Transverse colon (tissue), 4 donors: Measurements from ENCODE around the gene TCF19. TPM values are rescaled to one million over a fixed set of nuclear protein-coding genes. Genes with fewer than 3 reads are reported as not detected.
"Not testable (repeated sequence)": the region's sequence is repeated elsewhere in the genome, so short reads cannot be mapped to it uniquely, and the experiment has no call there.

Experiments
- DNase-seq: peaks from one replicate; pipeline ENCODE4 v3.0.0-alpha.2; 2019
- H3K27ac ChIP-seq, 4 donors: fragments of 200-600 bp; sonication (generic); 2 replicates each; pipeline ENCODE4 v1.5.1; 2016 to 2018; ENCODE audit warnings: inconsistent platforms in 4 of 4
- H3K27me3 ChIP-seq: fragments of 200-600 bp; sonication (generic); 2 replicates; pipeline ENCODE4 v1.5.1; 2017; ENCODE audit warnings: inconsistent platforms
- H3K36me3 ChIP-seq, 4 donors: fragments of 200-600 bp; sonication (generic); 2 replicates each; pipeline ENCODE4 v1.5.1; 2017 to 2019; ENCODE audit warnings: inconsistent platforms in 4 of 4
- H3K4me1 ChIP-seq, 4 donors: fragments of 200-600 bp; sonication (generic); 2 replicates each; pipeline ENCODE4 v1.5.1; 2017 to 2020; ENCODE audit warnings: inconsistent platforms in 4 of 4
- H3K4me3 ChIP-seq, 4 donors: fragments of 200-600 bp; sonication (generic); 1 replicate in 1 of 4; 2 replicates in 3 of 4; pipeline versions ENCODE4 v1.5.1 to v1.6.1; 2017 to 2019; ENCODE audit warnings: inconsistent platforms in 4 of 4
- H3K9me3 ChIP-seq, 2 donors: fragments of 200-600 bp; sonication (generic); 2 replicates each; pipeline ENCODE4 v1.5.1; 2017 to 2019; ENCODE audit warnings: inconsistent platforms in 2 of 2
- EP300 ChIP-seq: sonication (generic); formaldehyde crosslinking; IDR thresholded peaks from one replicate; pipeline ENCODE4 v1.6.1; 2017; ENCODE audit warnings: antibody characterized with exemption, low read depth
- POLR2A ChIP-seq: fragments of 450-650 bp; IDR thresholded peaks from one replicate; pipeline ENCODE4 v1.6.1; 2016; ENCODE audit warnings: antibody characterized with exemption, mild to moderate bottlenecking, moderate library complexity
- POLR2AphosphoS5 ChIP-seq, 3 donors: sonication (generic); formaldehyde crosslinking; IDR thresholded peaks; one replicate each; pipeline ENCODE4 v1.6.1; 2016; ENCODE audit warnings: antibody characterized with exemption in 3 of 3
- WGBS, 2 donors: methylation state at CpG; one replicate each; pipeline ENCODE4 v1.1.5; 2018; ENCODE audit warnings: low coverage in 1 of 2; 5-methylcytosine and 5-hydroxymethylcytosine counted together
- in situ Hi-C, 4 donors: fragments of 200-750 bp; cut with MboI; loops; one replicate each; pipeline versions ENCODE4 v1.15.0 to v1.15.1; 2017; ENCODE audit warnings: low sequenced_read_pairs in 3 of 4, low pct_ligation_motif_present in 1 of 4, low pct_unique_long_range_greater_than_20kb in 1 of 4
- intact Hi-C: fragments of 100-400 bp; cut with DNase I; formaldehyde crosslinking; loops from one replicate; pipeline ENCODE4 v1.15.1; 2023; ENCODE audit warnings: low total_unique reads
- total RNA-seq, 4 donors: library from RNA; depleted of rRNA; stranded (reverse); fragments of >200 nt; gene quantifications; one replicate each; pipeline ENCODE4 v1.1.0, GENCODE V29; 2016
- TF ChIP-seq, protein P1 (sequence below), 5 experiments: fragments of 200-600 bp in 3 of 5; fragments of 450-650 bp in 2 of 5; sonication (generic) in 3 of 5; IDR thresholded peaks; 1 replicate in 2 of 5; 2 replicates in 3 of 5; pipeline ENCODE4 v1.5.1; 2016 to 2017; ENCODE audit warnings: antibody characterized with exemption in 5 of 5, inconsistent platforms in 3 of 5, mild to moderate bottlenecking in 2 of 5, moderate library complexity in 1 of 5

Gene TCF19
- total RNA-seq, 4 donors from 2014 or later = 1.6 to 5.2 (median 3.1) TPM

- TF ChIP-seq EP300 (no peak), POLR2A (no peak), POLR2AphosphoS5 (IDR thresholded peaks at IDR 0.05) (no peak)
- TF ChIP-seq, protein P1, sequence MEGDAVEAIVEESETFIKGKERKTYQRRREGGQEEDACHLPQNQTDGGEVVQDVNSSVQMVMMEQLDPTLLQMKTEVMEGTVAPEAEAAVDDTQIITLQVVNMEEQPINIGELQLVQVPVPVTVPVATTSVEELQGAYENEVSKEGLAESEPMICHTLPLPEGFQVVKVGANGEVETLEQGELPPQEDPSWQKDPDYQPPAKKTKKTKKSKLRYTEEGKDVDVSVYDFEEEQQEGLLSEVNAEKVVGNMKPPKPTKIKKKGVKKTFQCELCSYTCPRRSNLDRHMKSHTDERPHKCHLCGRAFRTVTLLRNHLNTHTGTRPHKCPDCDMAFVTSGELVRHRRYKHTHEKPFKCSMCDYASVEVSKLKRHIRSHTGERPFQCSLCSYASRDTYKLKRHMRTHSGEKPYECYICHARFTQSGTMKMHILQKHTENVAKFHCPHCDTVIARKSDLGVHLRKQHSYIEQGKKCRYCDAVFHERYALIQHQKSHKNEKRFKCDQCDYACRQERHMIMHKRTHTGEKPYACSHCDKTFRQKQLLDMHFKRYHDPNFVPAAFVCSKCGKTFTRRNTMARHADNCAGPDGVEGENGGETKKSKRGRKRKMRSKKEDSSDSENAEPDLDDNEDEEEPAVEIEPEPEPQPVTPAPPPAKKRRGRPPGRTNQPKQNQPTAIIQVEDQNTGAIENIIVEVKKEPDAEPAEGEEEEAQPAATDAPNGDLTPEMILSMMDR (IDR thresholded peaks at IDR 0.05) = no peak
- no peak overlapping the region for H3K4me3 ChIP-seq
- intact Hi-C loops (no loop called here), in situ Hi-C loops (no loop called here)
- no peaks in the 10 kb centered on the region for H3K9me3 ChIP-seq
- no peaks in the 10 kb centered on the region for H3K36me3 ChIP-seq
- H3K4me1 ChIP-seq = no peaks in the 10 kb centered on the region
- no peaks in the 10 kb centered on the region for H3K27me3 ChIP-seq
- no peak overlapping the region for H3K27ac ChIP-seq
- 72% methylated on average over 5 of the region's 5 CpGs; no CpG with 5 or more reads in 1 of the 2 donors for WGBS, 2 donors
- no peak for DNase-seq
Observed at GRCh38 chr6:31165986-31166385, 7.6 kb downstream of the TCF19 start.

DNA sequence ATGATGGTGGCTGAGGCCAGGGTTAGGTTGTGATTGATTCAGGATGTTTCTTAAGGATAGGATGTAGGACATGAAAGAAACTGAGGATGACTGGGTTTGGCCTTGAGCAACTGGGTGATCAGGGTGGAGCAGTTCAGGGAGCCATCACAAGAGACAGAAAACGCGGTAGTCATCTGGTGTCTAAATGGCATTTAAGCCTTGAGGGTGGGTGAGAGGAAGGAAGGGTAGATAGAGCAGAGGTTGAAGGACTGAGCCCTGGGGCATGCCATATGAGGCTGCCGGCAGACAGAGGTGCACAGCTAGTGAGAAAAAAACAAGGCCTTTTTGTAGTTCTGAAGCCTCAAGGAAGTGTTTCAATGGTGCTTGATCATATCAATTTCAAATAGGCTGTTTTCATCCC, 10.2 kb downstream of the TCF19 start:
- Histone ChIP-seq H3K9me3 (no peaks in the 10 kb centered on the region), H3K27me3 (no peaks in the 10 kb centered on the region), H3K36me3 (no peaks in the 10 kb centered on the region), H3K4me1 (no peaks in the 10 kb centered on the region), H3K4me3 (no peak overlapping the region), H3K27ac (no peak overlapping the region)
- no peak for DNase-seq
- 74 to 90% methylated on average over 3 of the region's 3 CpGs for WGBS, 2 donors
- no peak for TF ChIP-seq POLR2AphosphoS5 (IDR thresholded peaks at IDR 0.05)
- TF ChIP-seq EP300 = no peak
- TF ChIP-seq, protein P1 (IDR thresholded peaks at IDR 0.05) = no peak
- no peak for TF ChIP-seq POLR2A
- in situ Hi-C loops = no loop called here
- intact Hi-C loops = no loop called here

DNA sequence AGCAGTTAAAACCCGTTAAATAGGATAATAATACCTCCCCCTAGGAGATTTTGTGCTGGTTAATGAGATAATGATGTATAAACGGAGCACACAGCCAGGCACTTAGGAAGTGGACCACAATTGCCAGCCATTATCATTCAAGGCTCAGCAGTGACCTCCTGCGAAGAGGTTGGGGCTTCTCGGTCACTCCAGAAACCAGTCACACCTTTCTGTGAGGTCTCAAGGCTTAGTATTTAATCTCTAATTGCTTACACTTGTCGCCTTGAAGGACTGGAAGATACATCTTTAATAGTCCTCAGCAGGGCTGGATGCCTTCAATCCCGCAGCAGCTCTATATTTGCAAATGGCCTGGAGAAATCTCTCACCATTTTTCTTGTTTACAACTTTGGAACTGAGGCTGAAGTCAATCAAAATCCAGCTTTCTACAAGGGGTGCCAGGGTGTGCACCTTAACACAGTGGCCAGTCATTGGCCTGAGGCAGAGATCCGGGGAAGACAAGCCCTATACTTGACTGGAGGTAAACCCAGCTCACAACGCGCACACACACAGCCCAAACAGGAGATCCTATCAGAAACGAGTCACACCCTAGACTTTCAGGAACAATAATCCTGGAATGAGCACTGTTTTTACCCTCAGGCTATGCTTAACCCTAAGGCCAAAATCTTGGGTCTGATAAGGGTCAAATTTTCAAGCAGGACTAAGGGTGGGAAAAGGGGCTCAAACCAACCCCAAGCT, 10.9 kb downstream of the TCF19 start:
- no peak overlapping the region for H3K4me3 ChIP-seq

GRCh38 chr6:31169858-31170599, 11.6 kb downstream of the TCF19 start:
- H3K27me3 ChIP-seq, H3K4me1 ChIP-seq, H3K9me3 ChIP-seq, DNase-seq, in situ Hi-C loops, H3K27ac ChIP-seq, H3K4me3 ChIP-seq, intact Hi-C loops, H3K36me3 ChIP-seq: not testable (repeated sequence)
- 85% methylated on average over 23 of the region's 23 CpGs; no CpG with 5 or more reads in 1 of the 2 donors for WGBS, 2 donors

More for the DNA sequence above, 10.9 kb downstream of the TCF19 start:
- WGBS, 2 donors = 80 to 100% methylated on average over 1 to 10 of the region's 10 CpGs
- in situ Hi-C loops (no loop called here), intact Hi-C loops (no loop called here)
- Histone ChIP-seq H3K27me3 (no peaks in the 10 kb centered on the region), H3K36me3 (no peaks in the 10 kb centered on the region), H3K9me3 (no peaks in the 10 kb centered on the region), H3K27ac (no peak overlapping the region), H3K4me1 (no peaks in the 10 kb centered on the region)
- TF ChIP-seq EP300 (no peak), POLR2AphosphoS5 (IDR thresholded peaks at IDR 0.05) (no peak), POLR2A (no peak)
- TF ChIP-seq, protein P1 (IDR thresholded peaks at IDR 0.05) = no peak
- DNase-seq = no peak
